ENCODE data around the gene MACROD2. TPM values are rescaled to one million over a fixed set of nuclear protein-coding genes. Genes with fewer than 3 reads are reported as not detected.

MACROD2 gene
- polyA plus RNA-seq, 1 donor = 5.4 TPM

GRCh38 chr20:14848806-14849205 is 853.5 kb downstream of the MACROD2 start:
- no peak overlapping the region for H3K4me3 ChIP-seq (ENCODE audit: low read length)
- DNase-seq = no peak
- no CpG with 5 or more reads among the region's 4 CpGs for WGBS (ENCODE audit: insufficient coverage, low lambda C conversion rate)
- no peak overlapping the region for H3K27ac ChIP-seq (ENCODE audit: low read length)
- H3K9me3 ChIP-seq (ENCODE audit: control insufficient read depth, low read depth, low read length) = no peaks in the 10 kb centered on the region
- H3K36me3 ChIP-seq (ENCODE audit: control insufficient read depth, insufficient read depth, low read length) = no peaks in the 10 kb centered on the region
- H3K27me3 ChIP-seq (ENCODE audit: control insufficient read depth, insufficient read depth, low read length) = no peaks in the 10 kb centered on the region
- H3K4me1 ChIP-seq (ENCODE audit: control insufficient read depth, insufficient read depth, low read length) = no peaks in the 10 kb centered on the region

- WGBS (ENCODE audit: insufficient coverage, low lambda C conversion rate) = no CpG with 5 or more reads among the region's 2 CpGs
- Histone ChIP-seq H3K4me1 (ENCODE audit: control insufficient read depth, insufficient read depth, low read length) (no peaks in the 10 kb centered on the region), H3K4me3 (ENCODE audit: low read length) (no peak overlapping the region), H3K9me3 (ENCODE audit: control insufficient read depth, low read depth, low read length) (no peaks in the 10 kb centered on the region), H3K36me3 (ENCODE audit: control insufficient read depth, insufficient read depth, low read length) (no peaks in the 10 kb centered on the region), H3K27ac (ENCODE audit: low read length) (no peak overlapping the region), H3K27me3 (ENCODE audit: control insufficient read depth, insufficient read depth, low read length) (no peaks in the 10 kb centered on the region)
- no peak for DNase-seq
Observed at GRCh38 chr20:14853079-14853478, 857.8 kb downstream of the MACROD2 start.

GRCh38 chr20:14855171-14855570 is 859.9 kb downstream of the MACROD2 start:
- no CpG with 5 or more reads among the region's 2 CpGs for WGBS (ENCODE audit: insufficient coverage, low lambda C conversion rate)
- H3K36me3 ChIP-seq (ENCODE audit: control insufficient read depth, insufficient read depth, low read length) = no peaks in the 10 kb centered on the region
- no peak overlapping the region for H3K27ac ChIP-seq (ENCODE audit: low read length)
- H3K4me3 ChIP-seq (ENCODE audit: low read length) = no peak overlapping the region
- no peak for DNase-seq
- H3K4me1 ChIP-seq (ENCODE audit: control insufficient read depth, insufficient read depth, low read length) = no peaks in the 10 kb centered on the region
- H3K9me3 ChIP-seq (ENCODE audit: control insufficient read depth, low read depth, low read length) = no peaks in the 10 kb centered on the region
- H3K27me3 ChIP-seq (ENCODE audit: control insufficient read depth, insufficient read depth, low read length) = no peaks in the 10 kb centered on the region

GRCh38 chr20:14859627-14860026 is 864.3 kb downstream of the MACROD2 start:
- no peak overlapping the region for H3K27ac ChIP-seq (ENCODE audit: low read length)
- H3K27me3 ChIP-seq (ENCODE audit: control insufficient read depth, insufficient read depth, low read length) = no peaks in the 10 kb centered on the region
- no peaks in the 10 kb centered on the region for H3K4me1 ChIP-seq (ENCODE audit: control insufficient read depth, insufficient read depth, low read length)
- no peaks in the 10 kb centered on the region for H3K36me3 ChIP-seq (ENCODE audit: control insufficient read depth, insufficient read depth, low read length)
- no peak overlapping the region for H3K4me3 ChIP-seq (ENCODE audit: low read length)
- DNase-seq = no peak
- no peaks in the 10 kb centered on the region for H3K9me3 ChIP-seq (ENCODE audit: control insufficient read depth, low read depth, low read length)

GRCh38 chr20:14860410-14860814 is 865.1 kb downstream of the MACROD2 start:
- no peaks in the 10 kb centered on the region for H3K9me3 ChIP-seq (ENCODE audit: control insufficient read depth, low read depth, low read length)
- H3K27ac ChIP-seq (ENCODE audit: low read length) = no peak overlapping the region
- H3K4me1 ChIP-seq (ENCODE audit: control insufficient read depth, insufficient read depth, low read length) = no peaks in the 10 kb centered on the region
- no CpG with 5 or more reads among the region's 4 CpGs for WGBS (ENCODE audit: insufficient coverage, low lambda C conversion rate)
- H3K4me3 ChIP-seq (ENCODE audit: low read length) = no peak overlapping the region
- no peaks in the 10 kb centered on the region for H3K36me3 ChIP-seq (ENCODE audit: control insufficient read depth, insufficient read depth, low read length)
- H3K27me3 ChIP-seq (ENCODE audit: control insufficient read depth, insufficient read depth, low read length) = no peaks in the 10 kb centered on the region
- no peak for DNase-seq

GRCh38 chr20:14861028-14861699 is 865.8 kb downstream of the MACROD2 start:
- Histone ChIP-seq H3K27me3 (ENCODE audit: control insufficient read depth, insufficient read depth, low read length) (no peaks in the 10 kb centered on the region), H3K27ac (ENCODE audit: low read length) (no peak overlapping the region), H3K9me3 (ENCODE audit: control insufficient read depth, low read depth, low read length) (no peaks in the 10 kb centered on the region), H3K36me3 (ENCODE audit: control insufficient read depth, insufficient read depth, low read length) (no peaks in the 10 kb centered on the region), H3K4me3 (ENCODE audit: low read length) (no peak overlapping the region), H3K4me1 (ENCODE audit: control insufficient read depth, insufficient read depth, low read length) (no peaks in the 10 kb centered on the region)
- WGBS (ENCODE audit: insufficient coverage, low lambda C conversion rate) = 100% methylated on average over 1 of the region's 4 CpGs
- DNase-seq = no peak

- no peaks in the 10 kb centered on the region for H3K36me3 ChIP-seq (ENCODE audit: control insufficient read depth, insufficient read depth, low read length)
- no peaks in the 10 kb centered on the region for H3K4me1 ChIP-seq (ENCODE audit: control insufficient read depth, insufficient read depth, low read length)
- H3K4me3 ChIP-seq (ENCODE audit: low read length) = no peak overlapping the region
- H3K27ac ChIP-seq (ENCODE audit: low read length) = no peak overlapping the region
- H3K27me3 ChIP-seq (ENCODE audit: control insufficient read depth, insufficient read depth, low read length) = no peaks in the 10 kb centered on the region
- no peaks in the 10 kb centered on the region for H3K9me3 ChIP-seq (ENCODE audit: control insufficient read depth, low read depth, low read length)
- 100% methylated on average over 2 of the region's 3 CpGs for WGBS (ENCODE audit: insufficient coverage, low lambda C conversion rate)
- no peak for DNase-seq
Observed at GRCh38 chr20:14865169-14865568, 869.9 kb downstream of the MACROD2 start.

- H3K27me3 ChIP-seq (ENCODE audit: control insufficient read depth, insufficient read depth, low read length) = no peaks in the 10 kb centered on the region
- no peaks in the 10 kb centered on the region for H3K4me1 ChIP-seq (ENCODE audit: control insufficient read depth, insufficient read depth, low read length)
- no peak for DNase-seq
- H3K4me3 ChIP-seq (ENCODE audit: low read length) = no peak overlapping the region
- H3K36me3 ChIP-seq (ENCODE audit: control insufficient read depth, insufficient read depth, low read length) = no peaks in the 10 kb centered on the region
- H3K27ac ChIP-seq (ENCODE audit: low read length) = no peak overlapping the region
- H3K9me3 ChIP-seq (ENCODE audit: control insufficient read depth, low read depth, low read length) = no peaks in the 10 kb centered on the region
Observed at GRCh38 chr20:14865731-14866130, 870.4 kb downstream of the MACROD2 start.

- Histone ChIP-seq H3K4me1 (ENCODE audit: control insufficient read depth, insufficient read depth, low read length) (no peaks in the 10 kb centered on the region), H3K4me3 (ENCODE audit: low read length) (no peak overlapping the region), H3K36me3 (ENCODE audit: control insufficient read depth, insufficient read depth, low read length) (no peaks in the 10 kb centered on the region), H3K9me3 (ENCODE audit: control insufficient read depth, low read depth, low read length) (no peaks in the 10 kb centered on the region), H3K27me3 (ENCODE audit: control insufficient read depth, insufficient read depth, low read length) (no peaks in the 10 kb centered on the region), H3K27ac (ENCODE audit: low read length) (no peak overlapping the region)
- WGBS (ENCODE audit: insufficient coverage, low lambda C conversion rate) = no CpG with 5 or more reads among the region's 4 CpGs
- DNase-seq = no peak
Observed at GRCh38 chr20:14866841-14867514, 871.7 kb downstream of the MACROD2 start.

GRCh38 chr20:14877301-14878028 is 882.1 kb downstream of the MACROD2 start:
- no peak overlapping the region for H3K27ac ChIP-seq (ENCODE audit: low read length)
- H3K4me3 ChIP-seq (ENCODE audit: low read length) = no peak overlapping the region
- no peaks in the 10 kb centered on the region for H3K27me3 ChIP-seq (ENCODE audit: control insufficient read depth, insufficient read depth, low read length)
- 91% methylated on average over 3 of the region's 3 CpGs for WGBS (ENCODE audit: insufficient coverage, low lambda C conversion rate)
- H3K9me3 ChIP-seq (ENCODE audit: control insufficient read depth, low read depth, low read length) = no peaks in the 10 kb centered on the region
- H3K4me1 ChIP-seq (ENCODE audit: control insufficient read depth, insufficient read depth, low read length) = peaks cover 18% of the 10 kb centered on the region
- no peak for DNase-seq
- no peaks in the 10 kb centered on the region for H3K36me3 ChIP-seq (ENCODE audit: control insufficient read depth, insufficient read depth, low read length)
